ENCODE results near the gene RSPRY1.
A peak's percentile ranks its signal among the peaks of the same experiment; 100 is the strongest.

The RSPRY1 gene

DNA sequence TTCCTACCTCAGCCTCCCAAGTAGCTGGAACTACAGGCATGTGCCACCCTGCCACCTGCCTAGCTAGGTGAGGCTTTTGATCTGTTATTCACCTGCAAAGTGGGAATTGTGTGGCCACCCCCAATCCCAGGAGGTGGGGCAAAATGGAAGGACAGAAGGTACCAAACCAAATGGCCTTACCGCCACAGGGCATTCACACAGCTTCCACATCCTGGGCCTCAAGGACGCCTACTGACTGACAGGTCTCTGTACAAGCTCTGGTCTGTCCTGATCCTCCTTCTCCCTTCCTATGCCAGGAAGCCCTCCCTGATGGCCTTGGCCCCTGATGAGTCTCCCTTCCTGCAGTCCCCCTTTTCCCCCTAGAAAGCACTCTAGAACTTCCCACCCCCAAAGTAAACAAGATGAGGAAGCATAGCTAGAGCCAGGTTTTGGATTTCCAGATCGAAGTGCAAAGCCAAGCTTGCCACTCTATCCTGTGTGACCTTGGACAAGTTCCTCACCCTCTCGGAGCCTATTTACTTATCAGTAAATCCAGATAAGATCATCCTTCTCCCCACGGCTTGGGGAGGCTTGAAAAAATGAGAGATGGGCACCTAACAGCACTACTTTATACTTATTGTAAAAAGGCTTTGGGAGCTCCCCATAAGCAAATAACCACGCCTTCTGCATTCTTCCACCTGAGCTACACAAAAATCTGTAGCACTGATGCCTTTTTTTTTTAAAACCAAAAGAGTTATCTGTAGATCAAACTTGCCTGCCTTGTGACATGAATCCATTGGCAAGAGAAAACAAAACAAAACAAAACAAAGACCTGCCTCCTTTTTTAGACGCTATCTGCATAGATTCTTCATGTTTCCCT is 93.9 kb downstream of the RSPRY1 start:
- ChIA-PET POLR2A (ENCODE audit: low non-redundant PET) (interaction anchor here (0.5 kb wide), 1 partner anchor 9 kb away, joined by 3 read pairs; no protein-coding TSS in a partner anchor), CTCF (interaction anchor here (0.6 to 1.5 kb wide), 3 partner anchors 20 to 55 kb away, joined by 3 to 6 read pairs (median 3); no protein-coding TSS in a partner anchor)
- H3K27ac ChIP-seq: peak overlapping the region; percentile 98

GRCh38 chr16:57281791-57282190 is 95.7 kb downstream of the RSPRY1 start:
- H3K27ac ChIP-seq: peak overlapping the region; percentile 74
- POLR2A ChIA-PET (ENCODE audit: low non-redundant PET): no interaction called here
- DNase-seq (ENCODE audit: low spot score): no peak
- TF ChIP-seq, protein P1, sequence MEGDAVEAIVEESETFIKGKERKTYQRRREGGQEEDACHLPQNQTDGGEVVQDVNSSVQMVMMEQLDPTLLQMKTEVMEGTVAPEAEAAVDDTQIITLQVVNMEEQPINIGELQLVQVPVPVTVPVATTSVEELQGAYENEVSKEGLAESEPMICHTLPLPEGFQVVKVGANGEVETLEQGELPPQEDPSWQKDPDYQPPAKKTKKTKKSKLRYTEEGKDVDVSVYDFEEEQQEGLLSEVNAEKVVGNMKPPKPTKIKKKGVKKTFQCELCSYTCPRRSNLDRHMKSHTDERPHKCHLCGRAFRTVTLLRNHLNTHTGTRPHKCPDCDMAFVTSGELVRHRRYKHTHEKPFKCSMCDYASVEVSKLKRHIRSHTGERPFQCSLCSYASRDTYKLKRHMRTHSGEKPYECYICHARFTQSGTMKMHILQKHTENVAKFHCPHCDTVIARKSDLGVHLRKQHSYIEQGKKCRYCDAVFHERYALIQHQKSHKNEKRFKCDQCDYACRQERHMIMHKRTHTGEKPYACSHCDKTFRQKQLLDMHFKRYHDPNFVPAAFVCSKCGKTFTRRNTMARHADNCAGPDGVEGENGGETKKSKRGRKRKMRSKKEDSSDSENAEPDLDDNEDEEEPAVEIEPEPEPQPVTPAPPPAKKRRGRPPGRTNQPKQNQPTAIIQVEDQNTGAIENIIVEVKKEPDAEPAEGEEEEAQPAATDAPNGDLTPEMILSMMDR (conservative IDR thresholded peaks at IDR 0.05; ENCODE audit: low read depth): no peak
- CTCF ChIA-PET: interaction anchor here (1.0 kb wide), 1 partner anchor 13 kb away, joined by 3 read pairs; no protein-coding TSS in a partner anchor

More for the DNA sequence above, 93.9 kb downstream of the RSPRY1 start:
- no peak for DNase-seq (ENCODE audit: low spot score)
- TF ChIP-seq, protein P1 (conservative IDR thresholded peaks at IDR 0.05; ENCODE audit: low read depth): no peak

DNA sequence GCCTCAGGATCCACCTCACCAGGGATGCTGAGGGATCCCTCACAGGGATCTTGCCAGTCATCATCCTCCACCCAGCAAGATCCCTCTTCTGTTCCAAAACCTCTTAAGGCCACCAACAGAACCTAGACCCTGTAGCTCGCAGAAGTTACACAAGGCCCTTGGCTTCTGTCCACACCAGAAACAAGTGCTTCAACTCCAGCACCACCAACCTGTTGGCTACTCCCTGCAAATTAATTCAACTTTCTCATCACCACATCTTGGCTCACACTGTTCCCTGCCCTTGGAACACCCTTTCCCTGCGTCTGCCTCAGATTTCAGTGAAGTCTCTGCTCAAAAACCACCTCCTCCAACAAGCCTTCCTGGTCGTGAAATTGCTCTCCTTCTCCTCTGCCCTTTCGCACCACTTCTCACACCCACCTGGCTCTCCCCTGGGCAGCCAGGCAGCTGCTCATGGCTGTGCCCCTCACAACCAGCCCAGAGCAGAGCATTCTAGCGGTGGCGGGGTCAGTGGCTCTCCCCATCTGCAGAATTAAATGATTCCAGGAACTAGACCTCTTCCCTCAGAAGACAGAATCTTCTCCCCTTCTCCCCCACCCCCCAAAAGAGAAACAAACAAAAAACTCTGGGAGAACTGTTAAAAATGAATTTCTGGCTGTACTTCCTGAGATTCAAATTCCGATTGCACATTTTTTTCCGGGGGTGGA is 96.5 kb downstream of the RSPRY1 start:
- peak overlapping the region; percentile 74 for H3K27ac ChIP-seq
- POLR2A ChIA-PET (ENCODE audit: low non-redundant PET): interaction anchor here (0.8 kb wide), 1 partner anchor 27 kb away, joined by 3 read pairs; no protein-coding TSS in a partner anchor
- CTCF ChIA-PET: interaction anchor here (1.0 kb wide), 1 partner anchor 13 kb away, joined by 3 read pairs; no protein-coding TSS in a partner anchor
- TF ChIP-seq, protein P1 (conservative IDR thresholded peaks at IDR 0.05; ENCODE audit: low read depth): no peak
- no peak for DNase-seq (ENCODE audit: low spot score)

DNA sequence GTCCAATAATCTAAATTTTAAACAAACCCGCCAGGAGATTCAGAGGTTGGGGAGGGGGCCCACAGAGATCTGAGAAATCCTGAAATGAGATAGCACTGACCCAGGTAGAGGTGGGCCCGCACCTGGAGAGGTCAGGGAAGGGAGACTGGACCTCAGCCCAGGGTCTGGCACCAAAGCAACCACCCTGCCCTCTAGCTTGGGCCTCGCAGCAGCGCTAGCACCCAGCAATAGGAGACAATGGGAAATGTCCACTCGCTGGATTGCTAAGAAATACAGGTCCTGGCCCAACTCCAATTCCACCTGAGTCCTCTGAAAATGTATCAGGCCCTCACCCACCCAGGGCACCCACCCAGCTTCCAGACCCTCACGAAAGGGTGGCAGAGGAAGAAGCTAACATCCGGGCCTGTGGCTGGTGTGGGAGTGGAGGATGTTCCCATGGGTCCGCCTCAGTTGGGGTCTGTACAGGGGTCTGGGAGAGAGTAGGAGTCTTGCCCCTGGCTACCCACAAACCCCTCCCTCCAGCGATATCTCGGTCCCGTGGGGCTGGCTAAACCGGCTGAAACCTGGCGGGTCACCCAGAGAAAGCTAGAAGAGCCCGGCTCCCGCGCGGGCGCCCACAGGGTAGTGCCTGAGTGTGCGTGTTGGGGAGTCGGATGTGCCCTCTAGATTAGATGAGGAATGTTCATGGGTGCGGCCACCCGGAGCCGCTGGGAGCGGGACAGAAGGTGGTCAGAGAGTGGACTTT is 97.3 kb downstream of the RSPRY1 start:
- TF ChIP-seq, protein P1 (conservative IDR thresholded peaks at IDR 0.05; ENCODE audit: low read depth): no peak
- peak; percentile 35 for DNase-seq (ENCODE audit: low spot score)
- peak overlapping the region; percentile 74 for H3K27ac ChIP-seq
- ChIA-PET CTCF (interaction anchor here (0.5 to 0.7 kb wide), 3 partner anchors 40 to 64 kb away, joined by 3 to 4 read pairs (median 3); no protein-coding TSS in a partner anchor), POLR2A (ENCODE audit: low non-redundant PET) (interaction anchor here (0.8 kb wide), 1 partner anchor 28 kb away, joined by 3 read pairs; no protein-coding TSS in a partner anchor)

DNA sequence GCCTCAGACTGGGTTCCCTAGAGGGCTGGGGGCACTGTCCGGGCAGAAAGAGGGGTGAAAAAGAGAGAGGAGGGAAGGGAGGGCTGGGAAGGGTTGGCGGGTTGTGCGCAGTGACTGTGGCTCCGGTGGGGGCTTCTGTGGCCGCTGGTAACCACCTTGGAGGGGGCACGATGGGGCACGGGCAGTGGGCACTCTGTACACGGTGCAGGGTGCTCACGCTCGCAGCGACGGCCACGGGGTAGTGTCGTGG is 97.8 kb downstream of the RSPRY1 start:
- TF ChIP-seq, protein P1 (conservative IDR thresholded peaks at IDR 0.05; ENCODE audit: low read depth): no peak
- CTCF ChIA-PET: interaction anchor here (0.7 kb wide), 1 partner anchor 65 kb away, joined by 3 read pairs; no protein-coding TSS in a partner anchor
- DNase-seq (ENCODE audit: low spot score): no peak
- POLR2A ChIA-PET (ENCODE audit: low non-redundant PET): no interaction called here
- H3K27ac ChIP-seq: peak overlapping the region; percentile 74

All from RWPE1 (cell line).